ENCODE results near the gene AKR1C4. TPM values are rescaled to one million over a fixed set of nuclear protein-coding genes. Genes with fewer than 3 reads are reported as not detected.
A peak's percentile ranks its signal among the peaks of the same experiment; 100 is the strongest.
"Not testable (repeated sequence)": the region's sequence is repeated elsewhere in the genome, so short reads cannot be mapped to it uniquely, and the experiment has no call there.

Gene AKR1C4
- polyA plus RNA-seq, 1 experiment: not detected

DNA sequence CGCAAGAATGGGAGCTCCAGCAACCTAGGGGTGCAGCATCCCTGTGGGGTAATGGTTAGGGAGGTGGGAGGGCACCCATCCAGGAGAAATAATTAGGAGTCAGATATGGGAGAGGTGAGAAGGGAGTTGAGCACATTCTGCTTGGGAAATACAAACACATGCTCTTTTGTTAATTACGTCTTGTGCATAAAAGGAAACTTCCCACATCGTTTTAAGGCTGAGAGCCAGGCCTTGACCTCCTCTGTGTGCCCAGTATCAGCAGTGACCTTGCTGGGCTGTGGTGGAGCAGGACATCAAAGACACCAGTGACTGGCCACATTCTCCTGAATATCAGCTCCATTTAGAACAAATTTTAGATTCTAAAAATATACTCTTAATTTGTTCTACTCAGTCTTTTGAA is 22.6 kb downstream of the AKR1C4 start:
- H3K9me3 ChIP-seq (ENCODE audit: control insufficient read depth, insufficient read depth, low read length): no peaks in the 10 kb centered on the region
- DNase-seq (ENCODE audit: low read depth, low spot score): no peak
- H3K27me3 ChIP-seq (ENCODE audit: control insufficient read depth, insufficient read depth, low read length): no peaks in the 10 kb centered on the region
- CTCF ChIA-PET: no interaction called here
- POLR2A ChIA-PET: no interaction called here
- TF ChIP-seq, protein P1, sequence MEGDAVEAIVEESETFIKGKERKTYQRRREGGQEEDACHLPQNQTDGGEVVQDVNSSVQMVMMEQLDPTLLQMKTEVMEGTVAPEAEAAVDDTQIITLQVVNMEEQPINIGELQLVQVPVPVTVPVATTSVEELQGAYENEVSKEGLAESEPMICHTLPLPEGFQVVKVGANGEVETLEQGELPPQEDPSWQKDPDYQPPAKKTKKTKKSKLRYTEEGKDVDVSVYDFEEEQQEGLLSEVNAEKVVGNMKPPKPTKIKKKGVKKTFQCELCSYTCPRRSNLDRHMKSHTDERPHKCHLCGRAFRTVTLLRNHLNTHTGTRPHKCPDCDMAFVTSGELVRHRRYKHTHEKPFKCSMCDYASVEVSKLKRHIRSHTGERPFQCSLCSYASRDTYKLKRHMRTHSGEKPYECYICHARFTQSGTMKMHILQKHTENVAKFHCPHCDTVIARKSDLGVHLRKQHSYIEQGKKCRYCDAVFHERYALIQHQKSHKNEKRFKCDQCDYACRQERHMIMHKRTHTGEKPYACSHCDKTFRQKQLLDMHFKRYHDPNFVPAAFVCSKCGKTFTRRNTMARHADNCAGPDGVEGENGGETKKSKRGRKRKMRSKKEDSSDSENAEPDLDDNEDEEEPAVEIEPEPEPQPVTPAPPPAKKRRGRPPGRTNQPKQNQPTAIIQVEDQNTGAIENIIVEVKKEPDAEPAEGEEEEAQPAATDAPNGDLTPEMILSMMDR (IDR thresholded peaks at IDR 0.05; ENCODE audit: low read depth, low read length): no peak
- no peak overlapping the region for H3K4me3 ChIP-seq (ENCODE audit: low read depth, low read length)
- H3K27ac ChIP-seq (ENCODE audit: low read depth, low read length): no peak overlapping the region

- POLR2A ChIA-PET; H3K9me3 ChIP-seq (ENCODE audit: control insufficient read depth, insufficient read depth, low read length); H3K27me3 ChIP-seq (ENCODE audit: control insufficient read depth, insufficient read depth, low read length); H3K27ac ChIP-seq (ENCODE audit: low read depth, low read length); CTCF ChIA-PET; DNase-seq (ENCODE audit: low read depth, low spot score); H3K4me3 ChIP-seq (ENCODE audit: low read depth, low read length): not testable (repeated sequence)
Measured at GRCh38 chr10:5222942-5223341, 26.3 kb downstream of the AKR1C4 start.

GRCh38 chr10:5229019-5229418 is 32.4 kb downstream of the AKR1C4 start:
- peaks cover 2% of the 10 kb centered on the region for H3K27me3 ChIP-seq (ENCODE audit: control insufficient read depth, insufficient read depth, low read length)
- TF ChIP-seq, protein P1 (IDR thresholded peaks at IDR 0.05; ENCODE audit: low read depth, low read length): no peak
- POLR2A ChIA-PET: no interaction called here
- no peak overlapping the region for H3K4me3 ChIP-seq (ENCODE audit: low read depth, low read length)
- no peak overlapping the region for H3K27ac ChIP-seq (ENCODE audit: low read depth, low read length)
- CTCF ChIA-PET: no interaction called here
- no peaks in the 10 kb centered on the region; the same call in 1 of the 2 replicates for H3K9me3 ChIP-seq (ENCODE audit: control insufficient read depth, insufficient read depth, low read length)
- DNase-seq (ENCODE audit: low read depth, low spot score): no peak

DNA sequence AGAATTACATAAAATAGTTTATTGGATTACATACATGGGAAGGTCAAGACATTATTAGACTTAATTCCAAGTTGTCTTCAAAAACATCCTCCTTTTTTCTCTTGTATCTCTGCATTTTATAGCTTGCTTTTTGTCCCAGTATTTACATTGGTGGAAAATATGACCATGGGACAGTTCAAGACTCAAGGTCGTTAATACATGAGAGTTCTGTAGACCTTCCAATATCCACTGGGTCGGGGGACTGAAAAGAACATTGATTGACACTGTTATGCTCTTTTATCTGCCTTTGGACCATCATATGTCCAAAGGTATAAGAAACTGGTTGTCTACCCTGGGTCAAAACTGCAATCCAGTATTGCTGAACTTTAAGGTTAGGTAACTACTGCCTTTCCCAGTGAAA is 36.7 kb downstream of the AKR1C4 start:
- ChIA-PET CTCF (interaction anchor here (3.4 kb wide), 1 partner anchor 383 kb away, joined by 18 read pairs; no protein-coding TSS in a partner anchor), POLR2A (no interaction called here)
- H3K27me3 ChIP-seq (ENCODE audit: control insufficient read depth, insufficient read depth, low read length): peaks cover 2% of the 10 kb centered on the region
- no peak for DNase-seq (ENCODE audit: low read depth, low spot score)
- no peaks in the 10 kb centered on the region; the same call in 1 of the 2 replicates for H3K9me3 ChIP-seq (ENCODE audit: control insufficient read depth, insufficient read depth, low read length)
- no peak overlapping the region for H3K4me3 ChIP-seq (ENCODE audit: low read depth, low read length)
- no peak overlapping the region for H3K27ac ChIP-seq (ENCODE audit: low read depth, low read length)
- TF ChIP-seq, protein P1 (IDR thresholded peaks at IDR 0.05; ENCODE audit: low read depth, low read length): no peak

GRCh38 chr10:5234106-5234860 is 37.6 kb downstream of the AKR1C4 start:
- peaks cover 2% of the 10 kb centered on the region for H3K27me3 ChIP-seq (ENCODE audit: control insufficient read depth, insufficient read depth, low read length)
- DNase-seq (ENCODE audit: low read depth, low spot score): peak; percentile 30
- ChIA-PET CTCF (interaction anchor here (3.4 kb wide), 1 partner anchor 384 kb away, joined by 18 read pairs; no protein-coding TSS in a partner anchor), POLR2A (no interaction called here)
- no peak overlapping the region for H3K4me3 ChIP-seq (ENCODE audit: low read depth, low read length)
- H3K9me3 ChIP-seq (ENCODE audit: control insufficient read depth, insufficient read depth, low read length): no peaks in the 10 kb centered on the region
- TF ChIP-seq, protein P1 (IDR thresholded peaks at IDR 0.05; ENCODE audit: low read depth, low read length): no peak
- H3K27ac ChIP-seq (ENCODE audit: low read depth, low read length): peak overlapping the region; percentile 21

- H3K27ac ChIP-seq (ENCODE audit: low read depth, low read length); DNase-seq (ENCODE audit: low read depth, low spot score); H3K9me3 ChIP-seq (ENCODE audit: control insufficient read depth, insufficient read depth, low read length); CTCF ChIA-PET; H3K27me3 ChIP-seq (ENCODE audit: control insufficient read depth, insufficient read depth, low read length); H3K4me3 ChIP-seq (ENCODE audit: low read depth, low read length); POLR2A ChIA-PET: not testable (repeated sequence)
Measured at GRCh38 chr10:5237541-5237940, 40.9 kb downstream of the AKR1C4 start.

Measured in AG04450 (cell line).